ENCODE measurements around the gene ERN1.
"Not testable (repeated sequence)": the region's sequence is repeated elsewhere in the genome, so short reads cannot be mapped to it uniquely, and the experiment has no call there.

The ERN1 gene

GRCh38 chr17:64129765-64130558 lies at the start of gene ERN1:
Gene ERN1 (minus strand): TSS chr17:64130144. CDS start chr17:64130029, 115 bp downstream.
- DNase-seq = peak; percentile 84

- not testable (repeated sequence) for DNase-seq
These were observed 49.1 kb upstream of the ERN1 start for GRCh38 chr17:64179024-64179423.

GRCh38 chr17:64178011-64178825 lies 48.3 kb upstream of the ERN1 start:
- no peak for DNase-seq

- DNase-seq = no peak
These were observed 47.5 kb upstream of the ERN1 start for GRCh38 chr17:64177311-64178010.

- no peak for DNase-seq
These were observed 46.6 kb upstream of the ERN1 start for GRCh38 chr17:64176556-64176955.

GRCh38 chr17:64174686-64175456 lies 44.9 kb upstream of the ERN1 start:
- no peak for DNase-seq

GRCh38 chr17:64173646-64174045 lies 43.7 kb upstream of the ERN1 start:
- DNase-seq = no peak

GRCh38 chr17:64172510-64172909 lies 42.6 kb upstream of the ERN1 start:
- DNase-seq = no peak

GRCh38 chr17:64171041-64171440 lies 41.1 kb upstream of the ERN1 start:
- DNase-seq = no peak

- DNase-seq = no peak
These were observed 40.3 kb upstream of the ERN1 start for GRCh38 chr17:64170286-64170685.

- not testable (repeated sequence) for DNase-seq
These were observed 37.7 kb upstream of the ERN1 start for GRCh38 chr17:64167666-64168065.

GRCh38 chr17:64166876-64167275 lies 36.9 kb upstream of the ERN1 start:
- DNase-seq = no peak

- no peak for DNase-seq
These were observed 35.4 kb upstream of the ERN1 start for GRCh38 chr17:64165347-64165746.

GRCh38 chr17:64164596-64165285 lies 34.8 kb upstream of the ERN1 start:
- no peak for DNase-seq

- no peak for DNase-seq
These were observed 33.5 kb upstream of the ERN1 start for GRCh38 chr17:64163468-64163867.

- no peak for DNase-seq
These were observed 32.6 kb upstream of the ERN1 start for GRCh38 chr17:64162554-64162953.

- no peak for DNase-seq
These were observed 31.6 kb upstream of the ERN1 start for GRCh38 chr17:64161380-64162176.

- DNase-seq = no peak
These were observed 30.4 kb upstream of the ERN1 start for GRCh38 chr17:64160378-64160777.

GRCh38 chr17:64158831-64159590 lies 29.1 kb upstream of the ERN1 start:
- no peak for DNase-seq

- no peak for DNase-seq
These were observed 28.5 kb upstream of the ERN1 start for GRCh38 chr17:64158406-64158805.

Measured in NCI-H1092 treated with DMSO at 0.1 percent for 48 hours (cell line).